Stimulated activated CD8-positive, alpha-beta memory T cell treated with anti-CD3 and anti-CD28 coated beads, Interleukin-15, amount 100 ng/mL, for 4 hours (primary cell): ENCODE measurements around the gene FOXN4.

Experiments used
- DNase-seq, 2 donors: peaks; one replicate each; pipeline ENCODE4 v3.0.0-alpha.2; 2020; ENCODE audit warnings: low read depth in 2 of 2

FOXN4 gene

DNA sequence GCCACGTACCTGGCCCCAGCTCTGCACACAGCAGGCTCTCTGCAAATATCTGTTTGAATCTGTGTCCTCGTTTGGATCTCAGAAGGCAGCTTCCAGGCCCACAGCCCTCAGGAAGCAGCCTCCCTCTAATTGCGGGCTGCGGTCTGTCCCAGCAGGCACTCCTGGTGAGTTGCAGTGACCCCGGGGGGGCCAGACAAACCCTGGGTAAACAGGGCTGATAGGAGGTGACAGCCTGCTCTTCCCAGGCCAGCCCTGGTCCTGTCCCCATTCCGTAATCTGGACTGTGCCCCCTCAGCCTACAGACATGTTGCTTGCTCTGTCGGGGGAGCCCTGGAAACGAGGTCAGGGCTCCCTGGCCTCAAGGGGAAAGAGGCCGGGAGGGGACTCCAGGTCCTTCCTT is 2.0 kb downstream of the FOXN4 start:
- no peak for DNase-seq

DNA sequence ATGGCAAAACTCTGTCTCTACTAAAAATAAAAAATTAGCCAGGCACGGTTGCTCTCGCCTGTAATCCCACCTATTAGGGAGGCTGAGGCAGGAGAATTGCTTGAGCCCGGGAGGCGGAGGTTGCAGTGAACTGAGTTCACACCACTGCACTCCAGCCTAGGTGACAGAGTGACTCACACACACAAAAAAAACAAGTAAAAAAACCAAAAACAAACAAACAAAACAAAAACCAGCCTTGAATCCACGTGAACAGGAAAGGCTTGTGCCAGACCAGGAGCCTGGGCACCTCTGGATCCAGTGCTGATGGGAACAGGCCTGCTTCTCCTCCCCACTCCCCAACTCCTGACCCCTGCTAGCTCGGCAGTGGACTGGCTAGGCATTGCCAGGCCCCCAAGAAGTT is 3.5 kb downstream of the FOXN4 start:
- DNase-seq = no peak

DNA sequence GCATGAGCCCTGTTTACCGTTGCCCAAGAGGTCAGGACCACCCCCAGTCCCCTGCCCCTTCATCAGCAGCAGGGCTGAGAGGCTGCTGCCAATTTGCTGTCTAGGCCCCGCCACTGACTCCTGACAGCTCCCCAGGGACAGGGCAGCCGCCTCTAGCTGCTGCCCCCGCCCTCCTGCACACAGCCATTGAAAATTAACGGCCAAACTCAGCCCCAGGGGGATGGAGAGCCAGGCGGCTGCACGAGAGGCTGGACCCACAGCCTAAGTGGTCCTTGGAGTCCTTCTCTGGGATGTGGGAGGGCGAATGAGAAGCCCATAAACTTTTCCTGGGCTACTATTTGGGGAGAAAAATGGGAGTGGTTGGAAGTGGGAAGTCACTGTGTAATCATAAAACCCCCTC is 4.6 kb downstream of the FOXN4 start:
- no peak for DNase-seq

DNA sequence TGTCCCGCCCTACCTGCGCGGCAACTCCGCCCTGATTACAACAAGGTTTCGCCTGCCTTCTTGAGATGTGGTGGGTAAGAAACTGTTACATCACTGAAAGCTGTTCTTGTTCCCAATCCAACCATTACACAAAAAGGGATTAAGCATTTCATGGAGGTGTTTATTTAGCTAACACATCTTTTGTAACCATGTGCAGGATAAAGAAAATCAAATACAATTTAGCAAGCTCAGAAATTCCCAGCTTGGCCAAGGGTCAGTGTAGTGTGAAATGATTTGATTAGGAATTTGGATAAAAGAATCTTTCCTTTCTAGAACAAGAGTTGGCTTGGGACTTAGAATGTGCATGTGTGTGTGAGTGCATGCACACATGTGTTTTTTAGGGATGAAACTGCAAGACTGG is 6.3 kb downstream of the FOXN4 start:
- DNase-seq = no peak

DNA sequence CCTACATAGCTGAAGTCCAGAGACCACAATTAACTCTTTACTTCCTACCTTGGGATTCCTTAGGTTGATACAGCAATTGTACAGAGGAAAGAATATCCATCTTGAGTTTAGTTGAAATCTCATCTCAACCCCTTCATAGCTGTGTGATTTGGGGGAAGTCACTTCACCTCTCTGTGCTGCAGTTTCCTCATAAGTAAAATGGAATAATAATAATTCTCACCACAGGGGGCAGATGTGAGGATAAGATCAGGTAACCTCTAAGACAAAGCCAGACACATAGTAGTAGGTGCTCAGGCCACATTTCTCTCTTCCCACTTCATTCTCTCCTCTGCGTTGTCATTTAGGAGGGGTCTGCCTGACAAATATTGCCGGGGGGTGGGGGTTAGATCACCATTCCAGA is 6.7 kb downstream of the FOXN4 start:
- DNase-seq = no peak

DNA sequence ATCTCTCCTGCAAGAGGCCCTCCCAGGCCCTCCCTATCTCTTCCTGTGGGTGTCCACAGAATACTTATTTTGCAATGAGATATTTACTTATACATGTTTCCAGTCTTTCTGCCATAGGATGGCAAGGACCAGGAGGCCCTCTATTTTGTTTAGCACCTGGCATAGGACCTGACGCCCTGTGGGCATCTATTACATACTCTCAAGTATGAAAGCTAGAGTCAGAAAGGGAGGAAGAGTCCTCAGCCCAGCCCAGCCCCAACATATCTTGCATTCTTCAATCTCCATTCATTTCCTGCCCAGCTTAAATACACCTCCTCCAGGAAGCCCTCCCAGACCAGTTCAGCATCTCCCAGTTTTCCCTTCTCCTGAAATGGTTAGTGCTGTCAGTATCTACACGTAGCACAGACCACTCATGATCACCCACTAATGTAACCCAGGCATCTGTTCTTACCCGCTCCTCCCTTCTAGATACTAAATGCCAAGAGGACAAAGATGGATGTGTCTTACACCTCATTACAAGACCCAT is 7.4 kb downstream of the FOXN4 start:
- DNase-seq = no peak

DNA sequence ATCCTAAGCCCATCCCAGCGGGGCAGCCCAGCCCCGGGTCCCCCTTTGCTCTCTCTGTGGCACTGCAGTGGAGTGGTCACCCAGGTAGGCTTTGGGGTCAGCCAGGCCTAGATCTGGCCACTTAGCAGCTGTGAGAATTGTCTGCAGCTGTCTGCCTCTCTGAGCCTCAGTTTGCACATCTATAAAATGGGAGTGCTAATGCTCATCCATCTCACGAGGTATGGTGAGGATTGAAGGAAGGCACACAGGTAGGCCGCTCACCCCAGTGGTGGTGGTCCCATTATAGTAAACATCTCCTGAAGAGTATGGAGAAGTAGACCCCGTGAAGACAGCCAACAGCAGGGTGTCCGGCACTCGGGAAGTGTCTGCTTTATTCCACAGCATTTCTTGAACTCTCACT is 9.2 kb downstream of the FOXN4 start:
- DNase-seq = no peak

DNA sequence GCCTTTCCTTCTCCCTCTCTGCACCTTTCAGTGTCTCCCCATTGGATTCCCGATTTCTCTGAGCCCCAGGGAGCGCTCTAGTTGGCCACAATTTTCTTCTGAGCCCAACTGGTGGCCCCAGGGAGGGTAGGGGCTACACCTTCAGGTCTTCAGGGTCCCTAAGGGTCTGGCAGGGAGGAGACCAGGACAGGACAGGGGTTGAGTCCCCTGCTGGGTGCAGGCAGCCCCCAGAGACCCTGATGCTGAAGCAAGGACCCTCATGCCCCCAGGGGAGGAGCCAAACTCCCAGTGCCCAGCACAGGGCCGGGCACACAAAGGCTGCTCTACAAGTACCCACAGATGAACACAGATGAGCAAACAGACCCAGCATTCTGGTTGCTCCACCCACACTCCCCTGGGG is 12.7 kb downstream of the FOXN4 start:
- DNase-seq = no peak

DNA sequence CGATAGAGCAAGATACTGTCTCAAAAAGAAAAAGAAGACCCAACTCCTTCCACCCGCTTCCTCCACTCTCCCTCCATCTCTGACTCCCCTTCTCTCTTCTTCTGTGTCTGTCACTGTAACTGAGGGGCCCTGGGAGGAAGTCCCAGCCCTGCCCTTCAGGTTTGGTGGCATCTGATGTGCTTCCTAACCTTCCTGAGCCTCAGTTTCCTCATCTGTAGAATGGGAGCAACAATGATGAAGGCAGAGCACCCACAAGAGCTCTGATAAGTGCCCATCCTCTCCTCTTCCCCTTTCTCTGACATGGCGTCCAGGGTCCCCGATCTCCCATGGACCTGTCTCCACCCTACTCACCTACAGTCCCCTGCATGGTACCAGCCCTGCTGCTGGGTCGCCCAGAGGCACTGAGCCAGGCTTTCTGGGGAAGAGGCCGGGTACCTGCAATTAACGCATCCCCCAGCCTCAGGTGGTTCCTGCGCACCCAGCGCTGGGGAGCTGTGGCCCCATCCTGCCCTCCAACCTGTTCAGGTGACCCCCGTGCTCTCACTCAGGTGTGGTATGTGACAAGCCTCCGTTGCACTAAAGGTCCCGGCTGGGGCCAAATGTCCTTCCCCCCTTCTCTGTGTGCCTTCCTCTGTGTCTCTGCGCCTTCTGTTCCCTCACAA is 13.2 kb downstream of the FOXN4 start:
- no peak for DNase-seq

DNA sequence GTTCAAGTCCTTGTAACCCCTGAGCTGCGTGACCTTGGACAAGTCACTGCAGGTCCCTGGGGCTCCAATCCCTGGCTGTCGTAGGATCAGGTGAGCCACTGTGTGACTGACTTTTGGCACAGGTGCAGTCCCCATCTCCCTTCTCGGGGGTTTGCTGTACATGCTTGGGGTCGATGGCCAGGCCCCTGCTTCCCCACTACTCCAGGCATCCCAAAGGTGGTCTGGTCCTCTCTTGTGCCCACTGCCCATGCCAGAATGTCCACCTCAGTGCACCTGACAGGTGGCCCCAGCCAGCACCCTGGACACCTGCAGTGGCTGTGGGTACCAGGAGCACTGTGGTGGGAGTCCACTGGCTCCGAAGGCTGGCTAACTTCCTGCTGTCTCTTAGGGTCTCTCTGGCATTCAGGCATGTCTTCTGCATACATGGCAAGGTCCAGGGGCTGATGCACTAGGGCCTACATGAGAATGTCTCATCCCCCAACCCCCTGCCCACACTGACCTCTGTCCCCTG is 14.7 kb downstream of the FOXN4 start:
- no peak for DNase-seq

DNA sequence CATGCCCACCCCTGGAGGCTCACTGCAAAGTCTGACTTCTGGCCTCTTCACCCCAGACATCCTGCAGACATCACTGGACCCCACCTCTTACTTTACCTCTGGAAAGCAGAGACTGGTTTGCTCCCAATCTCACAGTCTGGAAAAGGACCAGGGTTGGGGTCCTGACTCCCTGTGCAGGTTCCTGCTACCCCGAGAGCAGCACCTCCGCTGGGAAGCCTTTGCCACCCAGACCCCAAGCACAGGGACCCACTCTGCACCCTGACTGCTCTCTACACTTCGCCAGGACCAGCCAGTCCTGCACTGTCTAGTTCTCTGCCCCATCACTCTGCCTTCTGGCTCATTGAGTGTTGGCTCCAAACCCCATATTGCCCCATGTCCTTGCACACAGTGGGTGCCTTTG is 16.0 kb downstream of the FOXN4 start:
- no peak for DNase-seq

DNA sequence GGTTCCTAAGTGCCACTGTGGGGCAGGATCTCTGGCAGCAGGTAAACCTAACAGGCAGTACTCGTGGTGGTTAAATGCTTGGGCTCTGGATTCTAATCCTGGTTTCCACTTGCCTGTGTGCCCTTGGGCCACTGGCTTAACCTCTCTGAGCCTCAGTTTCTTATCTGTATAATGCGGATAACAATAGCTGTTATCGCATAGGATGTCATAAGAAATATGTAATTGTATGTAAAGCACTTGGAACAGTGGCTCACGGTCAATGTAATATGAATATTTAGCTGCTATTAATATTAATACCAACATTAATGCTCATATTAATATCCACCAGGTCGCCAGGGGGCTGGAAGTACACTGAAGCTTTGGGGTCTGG is 16.8 kb downstream of the FOXN4 start:
- DNase-seq = no peak

DNA sequence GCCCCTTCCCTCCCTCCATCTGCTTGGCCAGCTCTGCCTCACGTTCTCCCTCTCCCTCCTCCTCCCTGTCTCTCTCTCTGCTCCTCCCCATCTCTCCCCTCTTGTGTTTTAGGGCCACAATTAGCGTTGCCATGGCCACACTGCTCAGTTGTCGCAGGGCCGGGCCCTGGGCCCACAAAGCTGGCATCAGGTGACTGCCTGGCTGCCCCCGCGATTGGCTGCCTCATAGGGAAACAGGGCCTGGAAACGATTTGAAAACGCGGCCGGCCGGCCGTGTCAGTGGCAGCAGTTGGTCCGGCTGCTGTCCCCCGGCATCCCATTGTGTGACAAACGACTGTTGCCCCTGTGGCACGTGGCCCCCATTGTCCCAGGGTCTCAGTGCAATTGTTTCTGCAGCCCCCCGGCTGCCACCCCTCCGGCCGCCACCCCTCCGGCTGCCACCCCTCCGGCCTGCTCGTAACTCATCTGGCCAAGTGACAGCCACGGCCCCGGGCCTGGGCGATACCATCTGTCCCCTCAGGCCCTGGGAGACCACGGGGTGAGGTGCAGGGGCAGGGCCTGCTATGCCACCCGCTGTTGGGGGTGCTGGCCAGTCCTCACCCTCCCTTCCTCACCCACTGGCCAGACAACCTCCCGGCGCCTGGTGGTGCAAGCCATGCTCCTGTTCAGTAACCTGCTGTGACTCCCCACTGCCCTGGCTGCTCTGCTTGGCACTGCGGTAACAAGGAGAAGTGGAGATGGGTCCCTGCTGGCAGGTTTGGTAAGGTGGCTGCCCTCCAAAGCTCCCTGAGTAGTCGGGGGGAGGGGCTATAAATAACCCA is 17.4 kb downstream of the FOXN4 start:
- DNase-seq = no peak

DNA sequence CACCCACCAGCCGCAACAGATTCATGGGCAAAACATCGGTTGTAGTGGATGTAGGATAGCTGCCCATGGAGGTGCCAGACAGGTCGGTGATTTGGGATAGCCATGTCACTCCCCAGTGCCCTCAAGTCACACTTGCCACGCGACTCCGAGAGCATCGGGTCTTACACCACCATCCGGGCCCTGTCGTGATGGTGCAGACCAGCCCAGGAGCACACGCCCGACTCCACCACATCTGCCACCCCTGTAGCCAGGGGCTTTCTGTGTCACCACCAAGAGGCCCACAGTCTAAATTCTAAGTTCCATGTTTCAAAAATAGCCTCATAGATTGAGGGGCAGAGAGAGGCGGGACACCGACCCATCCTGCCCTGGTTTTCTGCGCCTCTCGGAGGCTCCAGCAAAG is 18.0 kb downstream of the FOXN4 start:
- no peak for DNase-seq

DNA sequence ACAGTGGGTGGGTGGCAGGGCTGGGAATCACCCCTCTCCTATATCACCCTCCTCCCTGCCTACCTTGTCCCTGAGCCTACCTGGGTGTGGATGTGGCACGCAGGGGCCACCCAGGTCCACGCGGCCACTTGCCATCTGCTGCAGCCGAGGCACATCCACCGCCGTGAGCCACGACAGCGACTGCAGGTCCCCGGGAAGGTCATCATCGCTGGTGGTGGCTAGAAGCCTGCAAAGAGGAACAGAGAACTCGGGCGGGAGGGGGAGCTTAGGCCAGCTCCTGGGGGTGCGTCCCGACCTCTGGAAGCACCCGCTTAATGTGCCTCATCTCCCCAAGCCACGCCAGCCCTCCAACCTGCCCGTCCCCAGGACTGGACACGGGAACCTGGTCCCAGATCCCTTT is 19.0 kb downstream of the FOXN4 start:
- no peak for DNase-seq

DNA sequence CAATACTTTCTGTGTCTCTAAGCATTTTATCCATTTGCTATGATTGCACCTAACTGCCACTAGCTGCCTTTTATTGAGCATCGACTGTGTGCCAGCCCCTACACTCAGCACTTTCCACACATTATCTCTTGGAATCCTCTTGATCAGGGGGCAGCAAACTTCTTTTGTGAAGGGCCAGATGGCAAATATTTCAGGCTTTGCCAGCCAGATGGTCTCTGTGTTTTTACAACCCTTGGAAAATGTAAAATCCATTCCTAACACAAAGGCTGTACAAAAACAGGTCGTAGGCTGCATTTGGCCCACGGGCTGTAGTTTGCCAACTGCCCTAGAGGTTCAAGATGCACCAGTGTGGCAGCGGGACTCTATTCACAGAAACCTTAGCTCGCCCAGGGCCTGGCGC is 19.5 kb downstream of the FOXN4 start:
- no peak for DNase-seq

DNA sequence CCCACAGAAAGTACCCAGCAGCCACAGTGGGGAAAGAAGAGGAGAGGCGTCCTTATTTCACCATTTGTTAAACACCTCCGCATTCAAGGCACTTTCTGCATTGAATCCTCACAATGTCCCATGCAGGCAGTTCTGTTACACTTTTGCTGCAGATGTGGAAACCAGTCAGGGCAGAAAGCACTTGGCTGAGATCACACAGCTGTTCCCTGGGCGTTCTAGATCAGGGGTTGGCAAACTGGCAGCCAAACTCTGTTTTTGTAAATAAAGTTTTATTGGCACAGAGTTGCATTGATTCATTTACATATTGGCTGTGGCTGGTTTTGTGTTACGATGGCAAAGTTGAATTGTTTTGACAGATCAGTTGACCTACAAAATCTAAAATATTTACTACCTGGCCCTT is 20.1 kb downstream of the FOXN4 start:
- no peak for DNase-seq

DNA sequence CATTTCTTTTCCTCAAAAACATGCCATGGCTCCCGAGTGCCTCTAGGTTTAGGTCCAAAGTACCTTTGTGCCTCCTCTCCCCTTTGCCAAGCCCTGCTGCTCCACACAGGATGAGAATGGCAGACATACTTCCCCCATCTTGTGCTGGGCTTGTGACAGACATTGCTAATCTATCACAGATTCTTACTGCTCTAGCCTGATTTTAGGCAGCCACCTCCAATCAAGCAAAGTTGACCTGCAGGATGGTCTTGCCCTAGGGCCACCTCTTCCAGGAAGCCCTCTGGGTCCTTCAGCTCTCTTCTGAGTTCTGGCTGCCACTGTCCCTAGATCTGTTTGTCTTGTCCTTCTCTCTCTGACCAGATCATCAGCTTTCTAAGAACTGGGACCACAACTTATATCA is 20.5 kb downstream of the FOXN4 start:
- no peak for DNase-seq

DNA sequence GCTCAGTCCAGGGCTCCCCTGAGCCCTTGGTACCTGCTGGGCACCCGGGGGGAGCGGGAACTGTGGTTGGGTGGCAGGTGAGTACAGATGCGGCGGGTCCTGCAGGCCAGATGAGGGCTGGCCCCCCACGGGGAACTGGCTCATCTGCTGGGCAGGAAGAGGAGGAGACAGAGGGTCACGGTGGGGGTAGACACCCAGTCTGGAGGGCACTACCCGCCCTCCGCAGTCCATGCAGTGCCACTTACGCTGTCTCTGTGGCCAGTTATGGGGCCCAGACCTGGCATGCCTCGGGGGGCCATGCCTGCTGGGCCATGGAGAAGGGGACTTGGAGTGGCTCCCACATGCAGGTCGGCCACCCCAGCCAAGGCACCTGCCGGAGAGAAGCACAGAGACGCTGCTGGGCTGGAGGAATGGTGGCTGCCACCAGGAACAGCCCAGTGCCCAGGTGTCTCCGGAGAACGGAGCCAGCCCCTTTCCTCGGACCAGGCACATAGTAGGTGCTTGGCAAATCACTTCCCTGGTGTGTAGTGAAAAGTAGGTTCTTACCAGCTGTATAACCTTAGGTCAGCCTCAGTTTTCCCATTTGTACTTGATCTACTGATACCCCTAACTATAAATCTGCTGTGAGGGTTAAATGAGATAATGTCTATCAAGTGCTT is 21.1 kb downstream of the FOXN4 start:
- DNase-seq = no peak

DNA sequence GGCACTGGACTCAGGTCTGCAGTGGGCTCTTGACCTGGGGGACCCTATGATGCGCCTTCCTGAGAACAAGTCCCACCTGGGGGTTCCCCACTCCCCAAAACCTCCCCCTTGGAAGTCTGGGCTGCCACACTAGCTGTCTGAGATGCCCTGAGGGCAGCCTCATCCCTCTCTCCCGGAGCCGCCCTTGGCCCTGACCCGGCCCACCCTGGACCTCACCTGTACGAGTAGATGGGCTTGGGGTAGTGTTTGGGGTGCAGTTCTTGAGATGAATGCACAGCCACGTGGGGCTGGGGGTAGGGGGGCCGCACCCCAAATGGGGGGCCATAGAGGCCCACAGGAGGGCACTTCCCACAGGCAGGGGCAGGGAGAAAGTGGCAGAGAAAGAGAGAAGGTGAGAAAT is 21.9 kb downstream of the FOXN4 start:
- DNase-seq = no peak

DNA sequence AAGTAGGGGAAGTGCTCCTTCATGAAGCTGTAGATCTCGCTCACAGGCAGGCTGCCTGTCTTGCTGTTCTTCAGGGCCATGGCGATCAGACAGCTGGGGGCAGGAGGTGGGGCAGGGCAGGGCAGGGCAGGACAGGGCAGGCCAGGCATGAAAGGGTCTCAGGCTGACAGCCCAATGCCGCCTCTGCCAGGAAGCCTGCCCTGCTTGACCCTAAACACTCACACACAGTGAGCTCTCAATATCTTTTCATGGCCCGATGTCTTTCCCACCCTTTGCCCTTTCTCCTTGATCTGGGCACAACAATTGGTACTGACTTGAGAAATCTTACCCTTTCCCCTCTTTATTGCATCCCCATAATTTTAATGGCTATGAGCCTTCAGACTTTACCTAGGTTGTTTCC is 22.4 kb downstream of the FOXN4 start:
- DNase-seq = no peak

DNA sequence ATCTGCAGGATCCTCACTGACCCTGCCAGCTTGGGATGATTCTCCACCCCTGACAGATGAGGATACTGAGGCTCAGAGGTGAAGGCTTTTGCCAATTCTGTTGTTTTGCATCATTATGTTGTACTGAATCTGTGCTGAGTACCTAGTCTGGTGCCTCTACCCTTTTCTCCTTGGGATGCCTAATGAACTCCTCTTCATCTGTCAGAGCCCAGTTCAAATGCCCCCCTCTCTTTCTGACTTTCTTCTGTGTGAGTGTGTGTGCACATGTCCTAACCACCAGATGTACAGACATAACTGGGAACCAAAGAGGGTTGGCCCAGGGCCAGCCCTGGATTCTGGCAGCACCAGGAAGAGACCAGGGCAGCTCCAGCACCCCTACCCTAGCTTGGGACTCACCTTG is 22.8 kb downstream of the FOXN4 start:
- no peak for DNase-seq

DNA sequence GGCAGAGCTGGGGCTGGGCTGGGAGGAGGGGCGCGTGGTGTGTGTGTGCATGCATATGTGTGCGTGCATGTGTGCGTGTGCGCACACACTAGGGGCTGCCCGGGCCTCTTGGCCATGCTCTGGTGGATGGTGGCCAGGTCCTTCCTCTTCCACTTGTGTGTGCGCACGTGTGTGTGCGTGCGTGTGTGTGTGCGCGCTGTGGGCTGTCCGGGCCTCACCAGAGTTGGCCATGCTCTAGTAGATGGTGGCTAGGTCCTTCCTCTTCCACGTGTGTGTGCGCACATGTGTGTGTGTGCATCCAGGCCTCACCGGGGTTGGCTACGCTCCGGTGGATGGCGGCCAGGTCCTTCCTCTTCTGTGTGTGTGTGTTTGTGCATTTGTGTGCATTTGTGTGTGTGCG is 24.7 kb downstream of the FOXN4 start:
- DNase-seq = no peak
